ENCODE data around the gene ITGA7. TPM values are rescaled to one million over a fixed set of nuclear protein-coding genes. Genes with fewer than 3 reads are reported as not detected.

Gene ITGA7
- total RNA-seq, 4 donors from 2014 or later, result 117 to 518 (median 175) TPM

GRCh38 chr12:55682087-55682796 is 25.5 kb downstream of the ITGA7 start:
- TF ChIP-seq CTCF (IDR thresholded peaks at IDR 0.05; ENCODE audit: low read depth), result no peak

GRCh38 chr12:55681142-55682077 is 26.3 kb downstream of the ITGA7 start:
- no peak for TF ChIP-seq CTCF (IDR thresholded peaks at IDR 0.05; ENCODE audit: low read depth)

DNA sequence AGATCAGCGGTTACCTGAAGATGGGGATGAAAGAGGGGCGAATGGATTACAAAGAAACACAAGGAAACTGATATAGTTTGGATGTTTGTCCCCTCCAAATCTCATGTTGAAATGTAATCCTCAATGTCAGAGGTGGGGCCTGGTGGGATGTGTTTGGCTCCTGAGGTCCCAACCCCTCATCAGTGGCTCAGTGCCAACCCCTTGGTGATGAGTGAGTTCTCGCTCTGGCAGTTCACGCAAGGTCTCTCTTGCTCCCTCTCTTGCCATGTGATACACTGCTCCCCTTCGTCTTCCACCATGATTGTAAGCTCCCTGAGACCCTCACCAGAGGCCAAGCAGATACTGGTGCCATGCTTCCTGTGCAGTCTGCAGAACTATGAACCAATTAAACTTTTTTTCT is 28.0 kb downstream of the ITGA7 start:
- TF ChIP-seq CTCF (IDR thresholded peaks at IDR 0.05; ENCODE audit: low read depth), result no peak

DNA sequence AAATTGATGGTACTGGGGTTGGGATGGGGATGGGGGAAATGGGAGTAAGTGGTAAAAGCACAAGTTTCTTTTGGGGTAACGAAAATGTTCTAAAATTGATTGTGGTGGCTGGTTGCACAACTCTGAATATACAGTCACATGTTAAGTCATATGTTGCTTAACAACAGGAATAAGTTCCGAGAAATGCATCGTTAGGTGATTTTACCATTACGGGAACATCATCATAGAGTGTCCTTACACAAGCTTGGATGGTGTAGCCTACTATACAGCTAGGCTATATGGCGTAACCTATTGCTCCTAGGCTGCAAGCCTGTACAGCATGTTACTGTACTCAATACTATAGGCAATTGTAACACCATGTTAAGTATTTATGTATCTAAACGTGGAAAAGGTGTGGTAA is 31.0 kb downstream of the ITGA7 start:
- no peak for TF ChIP-seq CTCF (IDR thresholded peaks at IDR 0.05; ENCODE audit: low read depth)

- TF ChIP-seq CTCF (IDR thresholded peaks at IDR 0.05; ENCODE audit: low read depth), result no peak
Measured at GRCh38 chr12:55675666-55676065, 32.0 kb downstream of the ITGA7 start.

- no peak for TF ChIP-seq CTCF (IDR thresholded peaks at IDR 0.05; ENCODE audit: low read depth)
Measured at GRCh38 chr12:55673638-55674037, 34.1 kb downstream of the ITGA7 start.

DNA sequence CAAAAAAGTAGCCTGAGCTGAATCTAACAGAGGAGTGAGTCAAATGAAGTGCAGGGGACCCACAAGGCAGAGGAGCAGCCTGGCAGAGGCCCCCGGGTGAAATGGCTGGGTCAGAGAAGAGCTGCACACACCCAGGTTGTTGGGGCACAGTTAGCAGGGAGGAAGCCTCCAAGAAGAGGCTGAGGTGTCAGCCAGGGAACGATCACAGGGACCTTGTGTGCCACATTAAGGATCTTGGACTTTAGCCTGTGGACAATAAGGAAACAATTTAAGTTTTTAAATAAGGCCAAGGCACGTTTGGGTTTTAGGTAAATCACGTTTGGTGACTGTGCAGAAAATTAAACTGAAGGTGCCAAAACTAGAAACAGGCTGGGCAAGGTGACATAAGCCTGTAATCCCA is 36.0 kb downstream of the ITGA7 start:
- TF ChIP-seq CTCF (IDR thresholded peaks at IDR 0.05; ENCODE audit: low read depth), result no peak

Data from subcutaneous adipose tissue (tissue), 4 donors.